GM19455 (cell line): ENCODE data around the gene FARP2.
"Not testable (repeated sequence)": the region's sequence is repeated elsewhere in the genome, so short reads cannot be mapped to it uniquely, and the experiment has no call there.

Source experiments
- ATAC-seq: cut with Tn5 transposase; IDR thresholded peaks from one replicate; pipeline ENCODE4 v1.9.1; 2021; ENCODE audit not compliant: unreplicated experiment

FARP2 gene, protein sequence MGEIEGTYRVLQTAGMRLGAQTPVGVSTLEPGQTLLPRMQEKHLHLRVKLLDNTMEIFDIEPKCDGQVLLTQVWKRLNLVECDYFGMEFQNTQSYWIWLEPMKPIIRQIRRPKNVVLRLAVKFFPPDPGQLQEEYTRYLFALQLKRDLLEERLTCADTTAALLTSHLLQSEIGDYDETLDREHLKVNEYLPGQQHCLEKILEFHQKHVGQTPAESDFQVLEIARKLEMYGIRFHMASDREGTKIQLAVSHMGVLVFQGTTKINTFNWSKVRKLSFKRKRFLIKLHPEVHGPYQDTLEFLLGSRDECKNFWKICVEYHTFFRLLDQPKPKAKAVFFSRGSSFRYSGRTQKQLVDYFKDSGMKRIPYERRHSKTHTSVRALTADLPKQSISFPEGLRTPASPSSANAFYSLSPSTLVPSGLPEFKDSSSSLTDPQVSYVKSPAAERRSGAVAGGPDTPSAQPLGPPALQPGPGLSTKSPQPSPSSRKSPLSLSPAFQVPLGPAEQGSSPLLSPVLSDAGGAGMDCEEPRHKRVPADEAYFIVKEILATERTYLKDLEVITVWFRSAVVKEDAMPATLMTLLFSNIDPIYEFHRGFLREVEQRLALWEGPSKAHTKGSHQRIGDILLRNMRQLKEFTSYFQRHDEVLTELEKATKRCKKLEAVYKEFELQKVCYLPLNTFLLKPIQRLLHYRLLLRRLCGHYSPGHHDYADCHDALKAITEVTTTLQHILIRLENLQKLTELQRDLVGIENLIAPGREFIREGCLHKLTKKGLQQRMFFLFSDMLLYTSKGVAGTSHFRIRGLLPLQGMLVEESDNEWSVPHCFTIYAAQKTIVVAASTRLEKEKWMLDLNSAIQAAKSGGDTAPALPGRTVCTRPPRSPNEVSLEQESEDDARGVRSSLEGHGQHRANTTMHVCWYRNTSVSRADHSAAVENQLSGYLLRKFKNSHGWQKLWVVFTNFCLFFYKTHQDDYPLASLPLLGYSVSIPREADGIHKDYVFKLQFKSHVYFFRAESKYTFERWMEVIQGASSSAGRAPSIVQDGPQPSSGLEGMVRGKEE

DNA sequence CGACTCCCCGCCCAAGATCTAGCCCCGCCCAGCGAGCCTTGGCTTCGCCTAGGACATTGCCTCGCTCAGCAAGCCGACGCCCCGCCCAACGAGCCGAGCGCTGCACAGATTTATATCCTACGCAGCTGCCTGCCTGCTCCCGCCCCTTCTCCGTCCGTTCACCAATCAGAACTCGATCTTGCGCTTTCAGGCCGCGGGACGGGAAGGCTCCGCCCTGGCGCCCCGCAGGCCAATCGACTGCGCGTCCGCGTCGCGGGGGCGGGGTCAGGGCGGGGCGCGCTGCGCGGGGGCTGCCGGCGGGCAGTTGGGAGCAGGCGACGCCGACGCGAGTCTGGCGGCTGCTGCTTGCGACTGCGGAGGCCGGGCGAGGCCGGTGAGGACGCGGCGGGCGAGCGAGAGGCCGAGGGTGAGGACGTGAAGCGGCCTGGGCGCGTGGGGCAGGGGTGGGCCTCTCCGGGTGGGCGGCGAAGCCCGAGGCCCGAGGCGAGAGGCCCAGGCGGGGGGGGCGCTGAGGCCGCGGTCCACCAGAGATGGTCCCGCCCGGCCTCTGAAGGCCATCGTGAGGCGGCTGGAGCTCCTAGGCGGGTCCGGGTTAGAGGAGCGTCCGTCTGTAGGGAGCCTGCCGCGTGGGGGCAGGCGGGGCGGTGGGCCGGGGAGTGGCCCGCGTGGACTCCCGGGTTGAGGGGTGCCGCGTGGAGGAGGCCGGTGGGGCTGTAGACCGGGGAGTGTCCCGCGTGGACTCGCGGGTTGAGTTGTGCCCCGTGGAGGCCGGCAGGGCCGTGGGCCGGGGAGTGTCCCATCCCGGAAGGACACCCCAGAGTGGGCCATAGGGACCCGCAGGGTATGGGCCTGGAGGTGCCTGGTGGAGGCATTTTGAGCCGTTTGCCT is at the start of gene FARP2:
FARP2 (plus strand) TSS at position 303 of the 888 bp plus-strand sequence. CDS start 16,823 bp downstream, outside the sequence.
- ATAC-seq, result peak; percentile 82

DNA sequence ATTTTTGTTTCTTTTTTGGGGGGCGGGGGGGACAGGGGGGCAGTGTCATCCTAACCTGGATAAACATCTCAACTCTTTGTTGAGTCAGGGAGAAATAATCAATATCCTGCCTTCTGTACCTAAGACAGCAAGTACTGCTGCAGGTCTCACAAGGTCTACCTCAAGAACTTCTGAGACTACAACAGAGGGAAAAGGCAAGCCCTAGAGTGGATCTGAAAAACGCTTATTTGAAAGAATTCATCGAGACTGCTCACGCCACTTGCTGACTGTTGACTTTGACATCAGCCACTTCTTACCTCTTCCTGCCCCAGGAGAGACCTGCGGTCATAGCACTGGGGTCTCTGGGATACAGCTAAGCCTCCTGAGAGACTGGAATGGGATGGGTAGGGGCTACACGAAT is 49.0 kb upstream of the FARP2 start:
- ATAC-seq, result no peak

GRCh38 chr2:241308267-241308666 is 47.8 kb upstream of the FARP2 start:
- no peak for ATAC-seq

GRCh38 chr2:241308832-241309500 is 47.1 kb upstream of the FARP2 start:
- no peak for ATAC-seq

DNA sequence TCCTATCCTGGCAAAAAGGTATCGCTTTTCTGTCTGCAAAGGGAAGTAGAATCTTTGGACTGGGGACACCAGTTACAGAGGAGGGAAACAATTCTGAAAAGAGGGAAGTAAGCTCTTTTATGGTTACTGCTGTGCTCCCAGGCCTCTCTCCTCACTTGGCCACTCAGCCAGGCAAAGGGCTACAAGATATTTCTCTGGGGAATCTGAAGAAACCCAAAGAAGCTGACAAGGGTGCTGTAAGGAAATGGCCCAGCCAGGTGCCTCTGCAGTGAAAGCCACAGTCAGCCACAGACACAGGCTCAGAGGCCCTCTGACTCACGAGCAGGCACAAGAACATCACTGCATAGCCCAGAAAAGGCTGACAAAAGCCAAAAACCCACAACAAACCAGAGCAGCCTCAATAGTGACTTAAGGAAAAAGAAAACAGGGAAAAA is 46.4 kb upstream of the FARP2 start:
- ATAC-seq, result no peak

- ATAC-seq, result no peak
Measured at GRCh38 chr2:241310917-241311566, 45.0 kb upstream of the FARP2 start.

GRCh38 chr2:241312082-241312481 is 44.0 kb upstream of the FARP2 start:
- no peak for ATAC-seq

- ATAC-seq, result no peak
Measured at GRCh38 chr2:241313543-241314095, 42.5 kb upstream of the FARP2 start.

- no peak for ATAC-seq
Measured at GRCh38 chr2:241314226-241315092, 41.6 kb upstream of the FARP2 start.

DNA sequence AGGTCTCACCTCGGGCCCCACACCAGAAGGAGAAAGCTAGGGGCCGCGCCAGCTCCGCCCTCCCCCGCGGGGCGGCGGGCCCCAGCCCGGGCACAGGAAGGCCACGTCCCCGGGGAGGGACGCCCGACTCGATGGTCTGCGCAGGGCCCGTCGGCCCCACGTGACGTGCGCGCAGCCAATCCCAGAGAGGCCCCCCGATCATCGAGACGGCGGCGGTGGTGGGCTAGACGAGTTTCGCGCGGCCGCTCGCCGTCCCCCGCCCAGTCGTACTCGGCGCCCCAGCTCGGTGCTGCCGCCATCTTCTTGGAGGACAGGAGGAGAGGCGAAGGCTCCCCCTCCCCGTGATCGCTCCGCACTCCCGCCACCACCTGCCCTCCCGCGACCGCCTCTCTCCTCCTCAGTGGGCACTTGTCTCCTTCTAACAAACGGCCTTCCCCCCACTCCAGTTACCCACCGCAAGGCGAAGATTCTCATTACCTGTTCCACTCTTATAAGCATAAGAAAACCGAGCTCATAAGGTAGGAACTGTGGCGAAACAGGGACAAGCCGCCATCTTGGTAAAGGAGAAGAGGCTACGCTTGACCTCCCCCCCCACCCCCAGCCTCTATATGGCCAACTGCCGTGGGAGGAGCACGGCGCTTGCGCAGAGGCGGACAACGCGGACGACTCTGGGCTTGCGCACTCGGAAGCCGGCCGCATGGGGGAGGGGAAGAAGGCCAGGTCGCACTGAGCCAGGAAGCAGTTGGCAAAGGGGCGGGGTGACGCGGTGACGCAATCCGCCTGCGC is 40.8 kb upstream of the FARP2 start, which contains the start of gene HDLBP:
HDLBP (minus strand) TSS at position 580 of the 786 bp plus-strand sequence. CDS start 48,803 bp downstream, outside the sequence.
- peak; percentile 65 for ATAC-seq

GRCh38 chr2:241315879-241316631 is 40.0 kb upstream of the FARP2 start, which contains the start of gene SEPTIN2:
Gene SEPTIN2, plus strand, starts transcription at chr2:241315925. Its CDS starts 8,308 bp downstream, at chr2:241324233.
- peak; percentile 43 for ATAC-seq

GRCh38 chr2:241316825-241317224 is 39.3 kb upstream of the FARP2 start:
- ATAC-seq, result no peak

DNA sequence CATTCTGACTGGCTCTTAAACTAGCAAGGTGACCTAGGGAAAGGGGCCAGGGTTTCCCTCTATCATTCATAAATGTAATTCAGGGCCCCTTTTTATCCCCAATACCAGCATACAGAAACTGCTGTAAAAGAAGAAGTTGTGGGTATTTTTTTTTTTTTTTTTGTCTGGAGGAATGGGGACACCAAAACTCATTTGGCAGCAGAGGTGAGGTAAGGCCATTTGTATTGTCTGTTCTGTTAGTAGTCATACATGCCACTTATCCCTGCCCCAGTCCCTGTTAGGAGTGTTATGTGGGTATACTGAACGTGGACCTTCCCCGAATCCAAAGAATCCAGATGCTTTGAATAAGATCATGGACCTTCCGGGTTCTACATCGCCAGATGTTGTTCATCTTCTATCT is 38.7 kb upstream of the FARP2 start:
- no peak for ATAC-seq

- ATAC-seq, result not testable (repeated sequence)
Measured at GRCh38 chr2:241318830-241319229, 37.3 kb upstream of the FARP2 start.

GRCh38 chr2:241320394-241320793 is 35.7 kb upstream of the FARP2 start:
- no peak for ATAC-seq

DNA sequence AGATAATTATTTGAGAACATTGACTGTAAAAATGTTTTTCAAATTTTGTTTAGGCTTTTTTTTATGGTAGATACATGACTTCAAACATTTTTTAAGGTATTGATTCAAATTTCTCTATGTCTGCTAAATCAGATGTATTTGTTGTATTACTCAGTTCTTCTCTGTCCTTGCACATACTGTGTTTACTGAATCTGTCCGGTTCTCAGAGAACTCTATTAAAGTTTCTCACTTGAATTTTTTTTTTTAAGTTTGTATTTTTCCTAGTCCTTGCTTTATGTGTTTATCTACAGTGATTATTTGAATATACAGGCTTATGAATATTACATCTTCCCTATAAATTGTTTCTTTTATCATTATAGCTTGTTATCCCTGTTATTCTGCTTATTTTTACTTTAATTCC is 35.1 kb upstream of the FARP2 start:
- ATAC-seq, result no peak
